ENCODE measurements around the gene PYROXD2.

GRCh38 chr10:98391578-98391991, 23.4 kb downstream of the PYROXD2 start:
- TF ChIP-seq EZH2 (IDR thresholded peaks at IDR 0.05; ENCODE audit: insufficient read depth, poor library complexity, severe bottlenecking) (no peak), EZH2phosphoT487 (IDR thresholded peaks at IDR 0.05; ENCODE audit: insufficient read depth, low read depth) (no peak)
